UCSD-AML1 (cell line): ENCODE data around the gene RFX4.
"Not testable (repeated sequence)": the region's sequence is repeated elsewhere in the genome, so short reads cannot be mapped to it uniquely, and the experiment has no call there.

Experiments
- DNase-seq: peaks from one replicate; lab custom pipeline; 2025; ENCODE audit not compliant: unreplicated experiment; lab: John Stamatoyannopoulos, UW

RFX4 gene

GRCh38 chr12:106588771-106589170, 6.0 kb downstream of the RFX4 start:
- no peak for DNase-seq

GRCh38 chr12:106590601-106591000, 7.8 kb downstream of the RFX4 start:
- DNase-seq = no peak

- DNase-seq = no peak
These were observed 11.6 kb downstream of the RFX4 start for GRCh38 chr12:106594447-106594846.

- DNase-seq = no peak
These were observed 12.5 kb downstream of the RFX4 start for GRCh38 chr12:106595268-106595667.

- DNase-seq = no peak
These were observed 15.2 kb downstream of the RFX4 start for GRCh38 chr12:106598003-106598402.

- no peak for DNase-seq
These were observed 16.5 kb downstream of the RFX4 start for GRCh38 chr12:106599302-106599701.

- no peak for DNase-seq
These were observed 17.7 kb downstream of the RFX4 start for GRCh38 chr12:106600503-106600902.

GRCh38 chr12:106601031-106601430, 18.2 kb downstream of the RFX4 start:
- DNase-seq = no peak

- no peak for DNase-seq
These were observed 18.7 kb downstream of the RFX4 start for GRCh38 chr12:106601496-106601895.

GRCh38 chr12:106602076-106602475, 19.3 kb downstream of the RFX4 start:
- no peak for DNase-seq

GRCh38 chr12:106605254-106605653, 22.4 kb downstream of the RFX4 start:
- DNase-seq = no peak

GRCh38 chr12:106620588-106620987, 37.8 kb downstream of the RFX4 start:
- not testable (repeated sequence) for DNase-seq

GRCh38 chr12:106625976-106626375, 43.2 kb downstream of the RFX4 start:
- no peak for DNase-seq

GRCh38 chr12:106629797-106630659, 47.2 kb downstream of the RFX4 start:
- no peak for DNase-seq

GRCh38 chr12:106631150-106631549, 48.3 kb downstream of the RFX4 start:
- DNase-seq = no peak

- no peak for DNase-seq
These were observed 49.0 kb downstream of the RFX4 start for GRCh38 chr12:106631797-106632196.

GRCh38 chr12:106632797-106633450, 50.1 kb downstream of the RFX4 start:
- DNase-seq = no peak

GRCh38 chr12:106633451-106633823, 50.6 kb downstream of the RFX4 start:
- DNase-seq = no peak

GRCh38 chr12:106634206-106634605, 51.4 kb downstream of the RFX4 start:
- DNase-seq = no peak

- DNase-seq = no peak
These were observed 60.2 kb downstream of the RFX4 start for GRCh38 chr12:106643000-106643399.

GRCh38 chr12:106644335-106645073, 61.7 kb downstream of the RFX4 start:
- no peak for DNase-seq

- no peak for DNase-seq
These were observed 62.2 kb downstream of the RFX4 start for GRCh38 chr12:106645074-106645421.
